B cell (primary cell): ENCODE measurements around the gene ZNF334. TPM values are rescaled to one million over a fixed set of nuclear protein-coding genes. Genes with fewer than 3 reads are reported as not detected.

Experiments used
- ATAC-seq: fragments of 200-7000 bp; cut with Tn5 transposase; one replicate; pipeline ENCODE4 v1.10.0; 2021; ENCODE audit warnings: low read depth, mild to moderate bottlenecking, moderate number of reproducible peaks, moderate library complexity
- CTCF ChIA-PET: fragments of 350-600 bp; sonication (Branson Sonifier 250); formaldehyde crosslinking; loops from one replicate; lab custom pipeline; 2021; ENCODE audit warnings: antibody characterized with exemption, inconsistent platforms; lab: Charles Lee
- POLR2A ChIA-PET: fragments of 350-600 bp; sonication (Branson Sonifier 250); formaldehyde crosslinking; loops from one replicate; lab custom pipeline; 2021; ENCODE audit warnings: antibody characterized with exemption; lab: Charles Lee
- DNase-seq: peaks from one replicate; pipeline ENCODE4 v3.0.0; 2013
- H2AFZ ChIP-seq: 2 replicates; pipeline ENCODE4 v1.6.1; 2012; ENCODE audit warnings: mild to moderate bottlenecking, low read depth, low read length; ENCODE audit not compliant: insufficient read depth, poor library complexity, severe bottlenecking
- H3K27ac ChIP-seq, 2 donors: 1 replicate in 1 of 2; 2 replicates in 1 of 2; pipeline ENCODE4 v1.5.1; 2012 to 2013; ENCODE audit warnings: low read length in 2 of 2, mild to moderate bottlenecking in 2 of 2, moderate library complexity in 1 of 2
- H3K27me3 ChIP-seq, 4 experiments: fragments of 200-600 bp in 1 of 4; sonication (generic) in 1 of 4; replicated peaks in 1 of 4; 1 replicate in 2 of 4; 2 replicates in 2 of 4; pipeline versions ENCODE4 v1.6.1 to v1.7.0; 2013 to 2016; ENCODE audit warnings: low read length in 3 of 4, mild to moderate bottlenecking in 2 of 4, mixed read lengths in 1 of 4, moderate library complexity in 1 of 4; ENCODE audit not compliant: insufficient read depth in 4 of 4, control insufficient read depth in 3 of 4; ENCODE audit errors: control extremely low read depth in 1 of 4
- H3K36me3 ChIP-seq, 2 experiments: replicated peaks in 1 of 2; 1 replicate in 1 of 2; 2 replicates in 1 of 2; pipeline versions ENCODE4 v1.6.1 to v1.7.1; 2013; ENCODE audit warnings: low read length in 1 of 2; ENCODE audit not compliant: insufficient read depth in 2 of 2, control insufficient read depth in 1 of 2; ENCODE audit errors: control extremely low read depth in 1 of 2, extremely low read depth in 1 of 2
- H3K4me1 ChIP-seq, 2 donors: fragments of 200-600 bp in 1 of 2; sonication (generic) in 1 of 2; 1 replicate in 1 of 2; 2 replicates in 1 of 2; pipeline versions ENCODE4 v1.5.1 to v1.6.1; 2013 to 2017; ENCODE audit warnings: low read length in 2 of 2; ENCODE audit not compliant: control insufficient read depth in 2 of 2, insufficient read depth in 2 of 2
- H3K4me2 ChIP-seq: replicated peaks from 2 replicates; pipeline ENCODE3; 2012; ENCODE audit warnings: mild to moderate bottlenecking, low read depth, low read length; ENCODE audit not compliant: poor library complexity, severe bottlenecking
- H3K4me3 ChIP-seq, 5 experiments: fragments of 200-600 bp in 1 of 5; sonication (generic) in 1 of 5; 1 replicate in 3 of 5; 2 replicates in 2 of 5; pipeline versions ENCODE4 v1.5.1 to v1.7.0; 2011 to 2016; ENCODE audit warnings: low read length in 4 of 5, mild to moderate bottlenecking in 4 of 5, low read depth in 2 of 5, control low read depth in 1 of 5, moderate library complexity in 1 of 5; ENCODE audit not compliant: insufficient read depth in 1 of 5; ENCODE audit errors: control extremely low read depth in 1 of 5, extremely low read depth in 1 of 5
- H3K79me2 ChIP-seq: fragments of 200-600 bp; sonication (generic); one replicate; pipeline ENCODE4 v1.6.0; 2016; ENCODE audit warnings: low read length; ENCODE audit not compliant: control insufficient read depth, insufficient read depth
- H3K9ac ChIP-seq: fragments of 200-600 bp; sonication (generic); 2 replicates; pipeline ENCODE4 v1.6.1; 2017; ENCODE audit warnings: mild to moderate bottlenecking, low read length, moderate library complexity
- H3K9me3 ChIP-seq, 3 donors: one replicate each; pipeline versions ENCODE4 v1.6.1 to v1.7.1; 2013; ENCODE audit warnings: low read length in 2 of 3; ENCODE audit not compliant: control insufficient read depth in 2 of 3, insufficient read depth in 1 of 3; ENCODE audit errors: control extremely low read depth in 1 of 3
- H4K20me1 ChIP-seq: 2 replicates; pipeline ENCODE4 v1.6.0; 2012; ENCODE audit warnings: mild to moderate bottlenecking, low read length; ENCODE audit not compliant: insufficient read depth, control insufficient read depth, poor library complexity, severe bottlenecking
- H3K27ac Mint-ChIP-seq: one replicate; pipeline ENCODE4 v1.8.0; 2021; ENCODE audit warnings: mixed read lengths
- H3K27me3 Mint-ChIP-seq: one replicate; pipeline ENCODE4 v1.8.0; 2021; ENCODE audit warnings: mixed read lengths
- H3K4me1 Mint-ChIP-seq: one replicate; pipeline ENCODE4 v1.8.0; 2021; ENCODE audit warnings: mixed read lengths
- H3K4me3 Mint-ChIP-seq: one replicate; pipeline ENCODE4 v1.8.0; 2021; ENCODE audit warnings: mixed read lengths
- H3K9me3 Mint-ChIP-seq: one replicate; pipeline ENCODE4 v1.8.0; 2022; ENCODE audit warnings: mixed read lengths; ENCODE audit not compliant: insufficient read depth
- EZH2 ChIP-seq: IDR thresholded peaks from 2 replicates; pipeline ENCODE4 v1.6.1; 2012; ENCODE audit warnings: borderline replicate concordance, low read depth, mild to moderate bottlenecking, moderate library complexity, low read length; ENCODE audit not compliant: insufficient read depth, poor library complexity, severe bottlenecking
- WGBS: methylation state at CpG from one replicate; pipeline ENCODE4 v1.1.5; 2013; ENCODE audit warnings: missing lambda C conversion rate; ENCODE audit not compliant: insufficient coverage; 5-methylcytosine and 5-hydroxymethylcytosine counted together
- intact Hi-C: fragments of 100-400 bp; cut with micrococcal nuclease; formaldehyde crosslinking; loops from one replicate; pipeline ENCODE4 v1.10.0; 2022
- polyA plus RNA-seq: library from polyadenylated mRNA; depleted of rRNA; stranded (reverse); fragments of >200 nt; gene quantifications from 2 replicates; pipeline ENCODE4 v1.2.3, GENCODE V29; 2012
- total RNA-seq, 2 donors: library from RNA; stranded (reverse); fragments of 120-200 nt in 1 of 2; gene quantifications; 1 replicate in 1 of 2; 2 replicates in 1 of 2; pipeline versions ENCODE4 v1.2.3 to v1.2.4, GENCODE V29; 2013 to 2022
- TF ChIP-seq, protein P1 (sequence below): fragments of 200-600 bp; IDR thresholded peaks from one replicate; pipeline ENCODE4 v1.8.0; 2022; ENCODE audit warnings: antibody characterized with exemption, mild to moderate bottlenecking

The ZNF334 gene
- total and polyA plus RNA-seq, 2 donors (not counting 1 experiment from before 2014, with no cell fraction given) = 0.22 to 0.30 TPM

- intact Hi-C loops = no loop called here
- H3K27ac ChIP-seq = no peak overlapping the region
- no peak overlapping the region for H2AFZ ChIP-seq
- H3K27me3 ChIP-seq = peaks cover 0 to 21% (median 18%) of the 10 kb centered on the region in 4 experiments
- H3K9ac ChIP-seq = no peak overlapping the region
- Mint-ChIP-seq H3K4me1 (peaks cover 5% of the 10 kb centered on the region), H3K27me3 (peaks cover 36% of the 10 kb centered on the region), H3K4me3 (no peak overlapping the region), H3K27ac (no peak overlapping the region), H3K9me3 (peaks cover 11% of the 10 kb centered on the region)
- no peaks in the 10 kb centered on the region for H4K20me1 ChIP-seq
- no peak overlapping the region for H3K4me3 ChIP-seq
- no peaks in the 10 kb centered on the region for H3K36me3 ChIP-seq
- TF ChIP-seq, protein P1, sequence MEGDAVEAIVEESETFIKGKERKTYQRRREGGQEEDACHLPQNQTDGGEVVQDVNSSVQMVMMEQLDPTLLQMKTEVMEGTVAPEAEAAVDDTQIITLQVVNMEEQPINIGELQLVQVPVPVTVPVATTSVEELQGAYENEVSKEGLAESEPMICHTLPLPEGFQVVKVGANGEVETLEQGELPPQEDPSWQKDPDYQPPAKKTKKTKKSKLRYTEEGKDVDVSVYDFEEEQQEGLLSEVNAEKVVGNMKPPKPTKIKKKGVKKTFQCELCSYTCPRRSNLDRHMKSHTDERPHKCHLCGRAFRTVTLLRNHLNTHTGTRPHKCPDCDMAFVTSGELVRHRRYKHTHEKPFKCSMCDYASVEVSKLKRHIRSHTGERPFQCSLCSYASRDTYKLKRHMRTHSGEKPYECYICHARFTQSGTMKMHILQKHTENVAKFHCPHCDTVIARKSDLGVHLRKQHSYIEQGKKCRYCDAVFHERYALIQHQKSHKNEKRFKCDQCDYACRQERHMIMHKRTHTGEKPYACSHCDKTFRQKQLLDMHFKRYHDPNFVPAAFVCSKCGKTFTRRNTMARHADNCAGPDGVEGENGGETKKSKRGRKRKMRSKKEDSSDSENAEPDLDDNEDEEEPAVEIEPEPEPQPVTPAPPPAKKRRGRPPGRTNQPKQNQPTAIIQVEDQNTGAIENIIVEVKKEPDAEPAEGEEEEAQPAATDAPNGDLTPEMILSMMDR = no peak
- TF ChIP-seq EZH2 = no peak
- POLR2A ChIA-PET = no interaction called here
- no peak overlapping the region for H3K4me2 ChIP-seq
- H3K79me2 ChIP-seq = no peaks in the 10 kb centered on the region
- ATAC-seq (no peak), DNase-seq (no peak)
- H3K9me3 ChIP-seq = peaks cover 0 to 17% (median 11%) of the 10 kb centered on the region in 3 donors
- H3K4me1 ChIP-seq = peaks cover 6 to 8% of the 10 kb centered on the region in 2 donors
- CTCF ChIA-PET = no interaction called here
- WGBS = no CpG with 5 or more reads among the region's 5 CpGs
These were observed 56.9 kb downstream of the ZNF334 start for GRCh38 chr20:46456255-46457028.

GRCh38 chr20:46455729-46456128, 57.6 kb downstream of the ZNF334 start:
- H3K4me3 Mint-ChIP-seq = no peak overlapping the region
- H3K36me3 ChIP-seq = no peaks in the 10 kb centered on the region
- H3K79me2 ChIP-seq = no peaks in the 10 kb centered on the region
- H2AFZ ChIP-seq = no peak overlapping the region
- TF ChIP-seq, protein P1 = no peak
- TF ChIP-seq EZH2 = no peak
- peaks cover 5% of the 10 kb centered on the region for H3K4me1 Mint-ChIP-seq
- H3K4me3 ChIP-seq = no peak overlapping the region
- no peak overlapping the region for H3K27ac Mint-ChIP-seq
- CTCF ChIA-PET = no interaction called here
- peaks cover 40% of the 10 kb centered on the region for H3K27me3 Mint-ChIP-seq
- POLR2A ChIA-PET = no interaction called here
- H3K4me2 ChIP-seq = no peak overlapping the region
- peaks cover 0 to 17% (median 11%) of the 10 kb centered on the region in 3 donors for H3K9me3 ChIP-seq
- H3K27ac ChIP-seq = no peak overlapping the region
- peaks cover 11% of the 10 kb centered on the region for H3K9me3 Mint-ChIP-seq
- H4K20me1 ChIP-seq = no peaks in the 10 kb centered on the region
- no peak for ATAC-seq
- H3K4me1 ChIP-seq = peaks cover 6 to 8% of the 10 kb centered on the region in 2 donors
- peaks cover 0 to 26% (median 18%) of the 10 kb centered on the region in 4 experiments for H3K27me3 ChIP-seq
- DNase-seq = no peak
- H3K9ac ChIP-seq = no peak overlapping the region
- intact Hi-C loops = no loop called here
- no CpG with 5 or more reads among the region's 2 CpGs for WGBS
